Esophagus squamous epithelium (tissue), 5 donors: ENCODE measurements around the gene S100A16. TPM values are rescaled to one million over a fixed set of nuclear protein-coding genes. Genes with fewer than 3 reads are reported as not detected.
"Not testable (repeated sequence)": the region's sequence is repeated elsewhere in the genome, so short reads cannot be mapped to it uniquely, and the experiment has no call there.

Experiments used
- DNase-seq: peaks from one replicate; lab custom pipeline; 2025; lab: John Stamatoyannopoulos, UW
- H3K27ac ChIP-seq, 4 donors: fragments of 200-600 bp; sonication (generic); one replicate each; pipeline ENCODE4 v1.5.1; 2016 to 2019; ENCODE audit warnings: mild to moderate bottlenecking in 1 of 4
- H3K27me3 ChIP-seq, 4 donors: fragments of 200-600 bp; sonication (generic); 1 replicate in 3 of 4; 2 replicates in 1 of 4; pipeline versions ENCODE4 v1.5.1 to v1.6.0; 2017 to 2021; ENCODE audit warnings: antibody characterized with exemption in 1 of 4
- H3K36me3 ChIP-seq, 3 donors: fragments of 200-600 bp; sonication (generic); one replicate each; pipeline ENCODE4 v1.5.1; 2016 to 2019
- H3K4me1 ChIP-seq, 3 donors: fragments of 200-600 bp; sonication (generic); one replicate each; pipeline ENCODE4 v1.5.1; 2017 to 2019
- H3K4me3 ChIP-seq, 4 donors: fragments of 200-600 bp; sonication (generic); 1 replicate in 3 of 4; 2 replicates in 1 of 4; pipeline ENCODE4 v1.5.1; 2016 to 2019; ENCODE audit warnings: mild to moderate bottlenecking in 2 of 4, moderate library complexity in 1 of 4
- H3K9me3 ChIP-seq, 3 donors: fragments of 200-600 bp; sonication (generic); one replicate each; pipeline ENCODE4 v1.5.1; 2016 to 2019
- POLR2A ChIP-seq, 4 donors: fragments of 450-650 bp; IDR thresholded peaks; one replicate each; pipeline ENCODE4 v1.6.1; 2017; ENCODE audit warnings: antibody characterized with exemption in 4 of 4, mild to moderate bottlenecking in 4 of 4, moderate library complexity in 3 of 4
- WGBS, 2 donors: methylation state at CpG; one replicate each; pipeline ENCODE4 v1.1.5; 2018; 5-methylcytosine and 5-hydroxymethylcytosine counted together
- intact Hi-C: fragments of 100-400 bp; cut with DNase I; formaldehyde crosslinking; loops from one replicate; pipeline ENCODE4 v1.15.0; 2022
- total RNA-seq, 4 donors: library from RNA; depleted of rRNA; stranded (reverse); fragments of >200 nt; gene quantifications; one replicate each; pipeline ENCODE4 v1.1.0, GENCODE V29; 2016
- TF ChIP-seq, protein P1 (sequence below), 6 experiments: fragments of 450-650 bp in 4 of 6; fragments of 200-600 bp in 2 of 6; sonication (generic) in 2 of 6; IDR thresholded peaks; one replicate each; pipeline ENCODE4 v1.5.1; 2016 to 2019; ENCODE audit warnings: antibody characterized with exemption in 6 of 6, mild to moderate bottlenecking in 4 of 6, moderate library complexity in 4 of 6
- donor health status: DM: yes; HTN: yes; CAD: no.

S100A16 gene
- total RNA-seq, 4 donors from 2014 or later: 1,372 to 2,409 (median 2,158) TPM

DNA sequence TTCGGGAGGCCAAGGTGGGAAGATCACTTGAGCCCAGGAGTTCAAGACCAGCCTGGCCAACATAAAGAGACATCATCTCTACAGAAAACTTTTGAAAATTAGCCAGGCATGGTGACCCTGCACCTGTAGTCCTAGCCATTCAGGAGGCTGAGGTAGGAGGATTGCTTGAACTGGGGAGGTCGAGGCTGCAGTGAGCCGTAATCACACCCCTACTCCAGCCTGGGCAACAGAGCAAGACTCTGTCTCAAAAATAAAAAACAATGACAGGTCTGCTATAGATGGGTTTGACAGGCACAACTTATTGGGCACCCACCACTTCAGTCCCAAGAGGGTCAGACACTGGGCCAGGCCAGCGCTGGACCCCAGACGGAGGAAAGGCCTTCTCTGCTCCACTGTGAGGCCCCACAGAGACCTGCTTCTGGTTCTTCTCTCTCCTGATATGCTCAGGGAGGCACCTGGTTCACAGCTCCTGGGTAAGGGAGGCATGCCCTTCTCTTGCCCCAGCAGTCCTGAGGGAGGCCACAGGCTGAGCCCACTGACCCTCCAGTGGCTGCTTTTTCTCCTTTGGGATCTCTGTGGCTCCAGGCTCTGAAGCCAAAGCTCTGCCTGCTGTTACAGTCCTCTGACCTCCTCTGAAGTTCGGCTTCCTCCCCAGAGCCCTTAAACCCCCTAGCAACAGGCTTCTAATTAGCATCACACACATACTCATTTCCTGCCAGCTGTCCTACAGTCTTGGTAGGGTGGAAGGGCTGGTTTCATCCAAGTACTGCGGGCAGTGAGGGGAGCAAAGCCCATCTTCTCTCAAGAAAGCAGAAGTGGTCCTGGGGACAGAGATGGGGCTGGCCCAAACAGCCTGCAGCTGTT lies 14.4 kb downstream of the S100A16 start:
- Histone ChIP-seq H3K27ac (peak overlapping the region in 3 of 4 donors; percentile 6 to 34 (median 21)), H3K9me3 (no peaks in the 10 kb centered on the region), H3K4me1 (peaks cover 0 to 7% (median 7%) of the 10 kb centered on the region in 3 donors), H3K27me3 (no peaks in the 10 kb centered on the region), H3K4me3 (no peak overlapping the region), H3K36me3 (peaks cover 0 to 24% (median 0%) of the 10 kb centered on the region in 3 donors)
- TF ChIP-seq POLR2A (IDR thresholded peaks at IDR 0.05): no peak
- TF ChIP-seq, protein P1, sequence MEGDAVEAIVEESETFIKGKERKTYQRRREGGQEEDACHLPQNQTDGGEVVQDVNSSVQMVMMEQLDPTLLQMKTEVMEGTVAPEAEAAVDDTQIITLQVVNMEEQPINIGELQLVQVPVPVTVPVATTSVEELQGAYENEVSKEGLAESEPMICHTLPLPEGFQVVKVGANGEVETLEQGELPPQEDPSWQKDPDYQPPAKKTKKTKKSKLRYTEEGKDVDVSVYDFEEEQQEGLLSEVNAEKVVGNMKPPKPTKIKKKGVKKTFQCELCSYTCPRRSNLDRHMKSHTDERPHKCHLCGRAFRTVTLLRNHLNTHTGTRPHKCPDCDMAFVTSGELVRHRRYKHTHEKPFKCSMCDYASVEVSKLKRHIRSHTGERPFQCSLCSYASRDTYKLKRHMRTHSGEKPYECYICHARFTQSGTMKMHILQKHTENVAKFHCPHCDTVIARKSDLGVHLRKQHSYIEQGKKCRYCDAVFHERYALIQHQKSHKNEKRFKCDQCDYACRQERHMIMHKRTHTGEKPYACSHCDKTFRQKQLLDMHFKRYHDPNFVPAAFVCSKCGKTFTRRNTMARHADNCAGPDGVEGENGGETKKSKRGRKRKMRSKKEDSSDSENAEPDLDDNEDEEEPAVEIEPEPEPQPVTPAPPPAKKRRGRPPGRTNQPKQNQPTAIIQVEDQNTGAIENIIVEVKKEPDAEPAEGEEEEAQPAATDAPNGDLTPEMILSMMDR (IDR thresholded peaks at IDR 0.05): no peak
- intact Hi-C loops: no loop called here
- no peak for DNase-seq
- 67 to 70% methylated on average over 5 of the region's 7 CpGs for WGBS, 2 donors

DNA sequence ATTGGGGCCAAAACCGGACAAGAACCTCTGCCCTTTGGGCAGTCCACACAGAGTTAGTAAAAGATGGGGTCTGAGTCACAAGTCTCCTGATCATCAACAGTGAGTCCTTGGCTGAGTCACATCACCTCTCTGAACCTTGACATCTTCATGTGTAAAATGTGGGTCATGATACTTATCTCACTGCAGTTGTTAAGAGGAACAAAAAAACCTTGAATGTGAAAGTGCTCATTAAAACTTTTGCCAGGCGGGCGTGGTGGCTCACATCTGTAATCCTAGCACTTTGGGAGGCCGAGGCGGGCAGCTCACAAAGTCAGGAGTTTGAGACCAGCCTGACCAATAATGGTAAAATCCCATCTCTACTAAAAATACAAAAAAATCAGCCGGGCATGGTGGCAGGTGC lies 15.7 kb downstream of the S100A16 start:
- no peak for DNase-seq
- H3K27ac ChIP-seq: no peak overlapping the region
- H3K4me3 ChIP-seq: no peak overlapping the region
- no peaks in the 10 kb centered on the region for H3K27me3 ChIP-seq
- H3K4me1 ChIP-seq: peaks cover 0 to 7% (median 7%) of the 10 kb centered on the region in 3 donors
- peaks cover 0 to 16% (median 0%) of the 10 kb centered on the region in 3 donors for H3K36me3 ChIP-seq
- intact Hi-C loops: no loop called here
- 50 to 64% methylated on average over 1 to 5 of the region's 6 CpGs for WGBS, 2 donors
- TF ChIP-seq POLR2A (IDR thresholded peaks at IDR 0.05): no peak
- TF ChIP-seq, protein P1 (IDR thresholded peaks at IDR 0.05): no peak
- H3K9me3 ChIP-seq: no peaks in the 10 kb centered on the region

DNA sequence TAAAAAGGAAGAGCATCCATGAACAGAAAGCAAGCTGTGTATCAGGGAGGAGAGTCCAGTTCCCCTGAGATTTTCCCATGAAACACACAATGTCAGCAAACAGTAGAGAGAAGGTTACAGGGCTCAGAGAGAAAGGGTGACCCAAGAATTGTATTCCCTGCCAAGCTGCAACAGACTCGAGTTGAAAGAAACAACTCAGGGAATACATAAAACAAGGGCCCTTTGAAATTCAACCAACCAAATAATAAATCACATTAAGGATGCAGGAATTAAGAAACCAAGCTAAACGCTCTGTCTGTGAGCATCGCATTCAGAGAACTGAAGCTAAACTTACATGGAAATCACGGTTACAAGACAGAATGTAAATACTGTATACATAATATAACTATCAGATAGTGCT lies 20.2 kb downstream of the S100A16 start:
- 63 to 64% methylated on average over 4 of the region's 4 CpGs for WGBS, 2 donors
- Histone ChIP-seq H3K27ac (no peak overlapping the region), H3K36me3 (no peaks in the 10 kb centered on the region), H3K4me3 (no peak overlapping the region), H3K4me1 (no peaks in the 10 kb centered on the region), H3K27me3 (no peaks in the 10 kb centered on the region), H3K9me3 (no peaks in the 10 kb centered on the region)
- intact Hi-C loops: no loop called here
- DNase-seq: no peak
- TF ChIP-seq POLR2A (IDR thresholded peaks at IDR 0.05): no peak
- TF ChIP-seq, protein P1 (IDR thresholded peaks at IDR 0.05): no peak

DNA sequence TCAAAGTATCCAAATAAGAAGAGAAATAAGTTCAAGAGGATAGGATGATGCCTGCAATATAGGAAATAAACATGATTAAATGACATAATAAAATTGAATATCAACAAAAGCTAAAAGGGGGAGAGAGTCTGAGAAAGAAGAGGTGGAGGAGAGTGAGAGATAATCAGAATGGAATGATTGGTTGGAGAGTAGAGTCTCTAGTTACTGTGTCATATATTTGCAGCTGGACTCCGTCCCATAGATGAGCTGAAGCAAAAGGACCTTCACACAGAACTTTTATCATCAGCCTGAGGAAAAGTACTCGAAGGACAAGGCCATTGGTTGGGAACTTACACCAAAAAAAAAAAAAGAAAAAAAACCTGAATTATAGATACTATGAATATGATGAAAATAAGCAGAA lies 24.5 kb downstream of the S100A16 start:
- TF ChIP-seq, protein P1 (IDR thresholded peaks at IDR 0.05): no peak
- TF ChIP-seq POLR2A (IDR thresholded peaks at IDR 0.05): no peak
- Histone ChIP-seq H3K4me3 (no peak overlapping the region), H3K36me3 (no peaks in the 10 kb centered on the region), H3K4me1 (no peaks in the 10 kb centered on the region), H3K9me3 (no peaks in the 10 kb centered on the region), H3K27ac (no peak overlapping the region), H3K27me3 (no peaks in the 10 kb centered on the region)
- WGBS, 2 donors: 74 to 93% methylated on average over 2 of the region's 2 CpGs
- intact Hi-C loops: no loop called here
- DNase-seq: no peak

DNA sequence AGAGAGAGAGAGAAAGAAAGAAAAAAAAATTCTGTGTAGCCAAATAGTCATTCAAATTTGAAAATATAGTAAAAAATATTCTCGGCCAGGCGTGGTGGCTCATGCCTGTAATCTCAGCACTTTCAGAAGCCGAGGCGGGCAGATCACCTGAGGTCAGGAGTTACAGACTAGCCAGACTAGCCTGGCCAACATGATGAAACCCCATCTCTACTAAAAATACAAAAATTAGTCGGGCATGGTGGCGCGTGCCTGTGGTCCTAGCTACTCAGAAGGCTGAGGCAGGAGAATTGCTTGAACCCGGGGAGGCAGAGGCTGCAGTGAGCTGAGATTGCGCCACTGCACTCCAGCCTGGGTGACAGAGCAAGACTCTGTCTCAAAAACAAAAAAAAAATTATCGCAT lies 24.9 kb downstream of the S100A16 start:
- H3K36me3 ChIP-seq, H3K27ac ChIP-seq, H3K9me3 ChIP-seq, intact Hi-C loops, DNase-seq, H3K4me3 ChIP-seq, H3K4me1 ChIP-seq, H3K27me3 ChIP-seq: not testable (repeated sequence)
- WGBS, 2 donors: 85 to 87% methylated on average over 9 to 10 of the region's 10 CpGs
